IPS DF 6.9 (cell line): ENCODE measurements around the gene SCG2.

ENCODE experiments used
- DNase-seq: peaks from one replicate; pipeline ENCODE4 v3.0.0-alpha.2; 2013; ENCODE audit warnings: low read depth, low spot score
- H3K27ac ChIP-seq: one replicate; pipeline ENCODE4 v1.5.1; 2013; ENCODE audit warnings: low read length, control low read depth
- H3K27me3 ChIP-seq: 2 replicates; pipeline ENCODE4 v1.6.1; 2013; ENCODE audit warnings: mild to moderate bottlenecking, low read length; ENCODE audit not compliant: control insufficient read depth, insufficient read depth
- H3K36me3 ChIP-seq: 2 replicates; pipeline ENCODE4 v1.6.1; 2013; ENCODE audit warnings: low read length; ENCODE audit not compliant: control insufficient read depth, insufficient read depth
- H3K4me1 ChIP-seq: 2 replicates; pipeline ENCODE4 v1.6.1; 2013; ENCODE audit warnings: low read length; ENCODE audit not compliant: control insufficient read depth, insufficient read depth
- H3K4me3 ChIP-seq: 2 replicates; pipeline ENCODE4 v1.5.1; 2013; ENCODE audit warnings: mild to moderate bottlenecking, low read length
- H3K9me3 ChIP-seq: 2 replicates; pipeline ENCODE4 v1.6.1; 2013; ENCODE audit warnings: low read length, inconsistent platforms; ENCODE audit not compliant: control insufficient read depth, insufficient read depth
- WGBS: extraction: QIAGEN DNeasy Blood & Tissue Kit; methylation state at CpG from one replicate; pipeline ENCODE4 v1.1.7; 2013; ENCODE audit warnings: mixed read lengths, missing lambda C conversion rate; ENCODE audit not compliant: insufficient read length, insufficient coverage; 5-methylcytosine and 5-hydroxymethylcytosine counted together

Gene SCG2

GRCh38 chr2:223634238-223634637, 32.1 kb upstream of the SCG2 start:
- no peak overlapping the region for H3K4me3 ChIP-seq
- H3K4me1 ChIP-seq, result no peaks in the 10 kb centered on the region
- H3K27me3 ChIP-seq, result no peaks in the 10 kb centered on the region
- H3K27ac ChIP-seq, result no peak overlapping the region
- H3K36me3 ChIP-seq, result no peaks in the 10 kb centered on the region
- no peak for DNase-seq
- no CpG with 5 or more reads among the region's 3 CpGs for WGBS
- H3K9me3 ChIP-seq, result no peaks in the 10 kb centered on the region

DNA sequence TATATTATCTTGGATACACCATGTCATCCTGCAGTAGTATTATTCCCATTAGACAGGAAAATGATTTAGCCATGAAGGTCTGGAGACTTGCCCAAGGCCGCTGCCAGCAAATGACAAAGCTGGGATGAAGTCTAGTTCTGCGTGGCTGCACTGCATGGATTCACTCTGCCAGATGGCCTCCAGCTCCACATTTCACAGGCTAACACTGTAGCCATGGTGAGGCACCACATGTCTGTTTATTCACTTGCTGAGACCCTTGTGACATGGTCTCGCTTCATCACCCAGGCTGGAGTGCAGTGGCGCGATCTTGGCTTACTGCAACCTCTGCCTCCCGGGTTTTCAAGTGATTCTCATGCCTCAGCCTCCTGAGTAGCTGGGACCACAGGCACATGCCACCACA, 31.5 kb upstream of the SCG2 start:
- DNase-seq, result no peak
- no peak overlapping the region for H3K27ac ChIP-seq
- H3K9me3 ChIP-seq, result no peaks in the 10 kb centered on the region
- no peaks in the 10 kb centered on the region for H3K27me3 ChIP-seq
- H3K36me3 ChIP-seq, result no peaks in the 10 kb centered on the region
- H3K4me1 ChIP-seq, result no peaks in the 10 kb centered on the region
- no CpG with 5 or more reads among the region's 6 CpGs for WGBS
- H3K4me3 ChIP-seq, result no peak overlapping the region

DNA sequence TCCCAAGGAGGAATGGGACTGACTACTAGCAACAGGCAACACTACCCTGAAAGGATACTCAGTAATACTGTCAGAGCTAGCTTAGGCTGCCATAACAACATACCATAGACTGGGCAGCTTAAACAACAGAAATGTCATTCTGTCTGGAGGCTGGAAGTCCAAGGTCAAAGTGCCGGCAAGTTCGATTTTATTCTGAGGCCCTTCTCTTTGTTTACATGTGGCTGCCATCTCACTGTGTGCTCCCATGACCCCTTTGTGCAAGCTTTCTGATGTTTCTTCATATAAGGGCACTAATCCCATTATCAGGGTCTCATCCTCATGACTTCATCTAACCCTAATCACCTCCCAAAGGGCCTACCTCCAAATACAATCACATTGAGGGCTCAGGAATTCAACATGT, 30.7 kb upstream of the SCG2 start:
- H3K36me3 ChIP-seq, result no peaks in the 10 kb centered on the region
- H3K4me1 ChIP-seq, result no peaks in the 10 kb centered on the region
- no peak for DNase-seq
- no CpG with 5 or more reads among the region's 2 CpGs for WGBS
- no peaks in the 10 kb centered on the region for H3K9me3 ChIP-seq
- H3K27me3 ChIP-seq, result no peaks in the 10 kb centered on the region
- no peak overlapping the region for H3K27ac ChIP-seq
- H3K4me3 ChIP-seq, result no peak overlapping the region

DNA sequence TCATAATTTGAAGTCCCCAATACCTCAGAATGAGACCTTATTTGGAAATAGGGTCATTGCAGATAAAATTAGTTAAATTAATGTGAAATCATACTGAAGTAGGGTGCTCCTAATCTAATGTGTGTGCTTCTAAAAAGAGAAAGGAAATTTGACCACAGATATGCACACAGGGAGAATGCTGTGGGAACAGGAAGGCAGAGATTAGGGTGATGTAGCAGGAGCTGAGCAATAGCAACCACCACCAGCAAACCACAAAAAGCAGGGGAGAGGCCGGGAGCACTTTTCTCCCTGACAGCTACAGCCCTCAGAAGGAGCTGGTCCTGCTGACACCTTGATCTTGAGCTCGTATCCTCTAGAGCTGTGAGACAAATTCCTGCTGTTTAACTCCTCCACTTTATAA, 24.6 kb upstream of the SCG2 start:
- Histone ChIP-seq H3K4me3 (no peak overlapping the region), H3K9me3 (no peaks in the 10 kb centered on the region), H3K4me1 (no peaks in the 10 kb centered on the region), H3K27me3 (peaks cover 4% of the 10 kb centered on the region; the same call in 1 of the 2 replicates), H3K36me3 (no peaks in the 10 kb centered on the region), H3K27ac (no peak overlapping the region)
- DNase-seq, result no peak
- WGBS, result no CpG with 5 or more reads among the region's 2 CpGs

DNA sequence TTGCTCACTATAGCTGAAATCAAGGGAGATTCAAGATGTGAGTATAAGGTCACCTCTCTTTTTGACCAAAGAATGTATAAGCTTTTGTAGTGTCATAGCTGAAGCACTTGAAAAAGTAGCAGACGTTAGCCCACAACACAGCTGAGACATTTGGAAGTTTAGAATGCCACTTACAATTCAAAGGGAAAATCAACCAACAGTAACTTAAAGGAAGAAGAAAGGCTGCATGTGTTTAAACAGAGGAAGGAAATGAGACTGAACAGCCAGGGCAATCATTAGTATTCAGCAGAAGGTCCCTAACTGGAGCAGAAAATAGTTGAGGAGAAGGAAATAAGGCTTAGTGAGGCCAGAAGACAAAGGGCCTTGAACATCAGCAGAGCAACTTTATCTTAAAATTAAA, 23.5 kb upstream of the SCG2 start:
- no peak for DNase-seq
- no peaks in the 10 kb centered on the region for H3K9me3 ChIP-seq

DNA sequence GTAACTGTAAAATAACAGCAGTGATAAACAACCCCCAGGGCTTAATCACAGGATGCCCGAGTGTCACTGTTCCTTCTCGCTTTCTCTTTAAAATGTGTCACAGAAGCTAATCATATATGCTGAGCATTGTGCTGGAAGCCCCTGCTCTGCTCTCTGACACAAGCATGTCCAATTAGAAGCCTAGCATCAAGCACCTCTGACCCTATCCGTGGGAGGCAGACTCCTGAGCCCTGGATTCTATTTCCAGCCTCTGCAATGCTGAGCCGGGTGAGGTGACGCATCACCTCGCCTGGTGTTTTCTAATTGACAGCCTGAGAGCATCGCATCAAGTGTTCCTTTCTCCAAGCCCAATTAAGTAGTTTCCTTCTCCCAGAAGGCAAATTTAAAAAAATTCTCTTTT, 19.7 kb upstream of the SCG2 start:
- no peak for DNase-seq
- Histone ChIP-seq H3K36me3 (no peaks in the 10 kb centered on the region), H3K4me3 (no peak overlapping the region), H3K27me3 (peaks cover 34% of the 10 kb centered on the region), H3K4me1 (peaks cover 2% of the 10 kb centered on the region; the same call in 1 of the 2 replicates), H3K9me3 (no peaks in the 10 kb centered on the region), H3K27ac (no peak overlapping the region)
- WGBS, result no CpG with 5 or more reads among the region's 7 CpGs

More for the DNA sequence above, 23.5 kb upstream of the SCG2 start:
- WGBS, result no CpG with 5 or more reads among the region's 1 CpG
- H3K4me3 ChIP-seq, result no peak overlapping the region
- H3K27ac ChIP-seq, result no peak overlapping the region
- H3K27me3 ChIP-seq, result peaks cover 13% of the 10 kb centered on the region
- H3K36me3 ChIP-seq, result no peaks in the 10 kb centered on the region
- H3K4me1 ChIP-seq, result no peaks in the 10 kb centered on the region

GRCh38 chr2:223619486-223620129, 17.4 kb upstream of the SCG2 start:
- Histone ChIP-seq H3K36me3 (no peaks in the 10 kb centered on the region), H3K27me3 (peaks cover 45% of the 10 kb centered on the region), H3K27ac (no peak overlapping the region), H3K4me1 (peaks cover 2% of the 10 kb centered on the region; the same call in 1 of the 2 replicates), H3K9me3 (no peaks in the 10 kb centered on the region), H3K4me3 (no peak overlapping the region)
- DNase-seq, result no peak
- WGBS, result no CpG with 5 or more reads among the region's 7 CpGs

GRCh38 chr2:223618172-223619035, 16.2 kb upstream of the SCG2 start:
- Histone ChIP-seq H3K4me3 (no peak overlapping the region), H3K27ac (no peak overlapping the region), H3K27me3 (peaks cover 51% of the 10 kb centered on the region), H3K4me1 (peaks cover 2% of the 10 kb centered on the region; the same call in 1 of the 2 replicates), H3K36me3 (no peaks in the 10 kb centered on the region), H3K9me3 (no peaks in the 10 kb centered on the region)
- no CpG with 5 or more reads among the region's 13 CpGs for WGBS
- peak; percentile 85 for DNase-seq

DNA sequence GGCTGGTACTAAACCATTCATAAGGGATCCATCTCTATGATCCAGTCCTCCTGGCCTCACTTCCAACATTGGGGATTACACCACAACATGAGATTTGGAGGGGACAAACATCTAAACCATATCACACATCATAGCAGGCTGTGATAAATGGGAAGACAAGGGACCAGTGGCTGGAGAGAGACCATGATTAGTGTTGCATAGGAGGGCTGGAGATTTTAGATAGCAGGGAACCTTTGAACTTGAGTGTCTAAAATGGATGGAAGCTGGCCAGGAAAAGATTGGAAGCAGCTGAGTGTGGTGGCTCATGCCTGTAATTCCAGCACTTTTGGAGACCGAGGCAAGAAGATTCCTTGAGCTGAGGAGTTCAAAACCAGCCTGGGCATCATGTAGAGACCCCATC, 12.4 kb upstream of the SCG2 start:
- Histone ChIP-seq H3K27ac (no peak overlapping the region), H3K4me3 (no peak overlapping the region), H3K27me3 (peaks cover 27% of the 10 kb centered on the region), H3K4me1 (peaks cover 2% of the 10 kb centered on the region; the same call in 1 of the 2 replicates), H3K9me3 (no peaks in the 10 kb centered on the region), H3K36me3 (no peaks in the 10 kb centered on the region)
- DNase-seq, result no peak
- WGBS, result no CpG with 5 or more reads among the region's 1 CpG

GRCh38 chr2:223613017-223613950, 11.1 kb upstream of the SCG2 start:
- H3K27me3 ChIP-seq, result peaks cover 21% of the 10 kb centered on the region
- H3K9me3 ChIP-seq, result no peaks in the 10 kb centered on the region
- DNase-seq, result peak; percentile 35
- H3K36me3 ChIP-seq, result no peaks in the 10 kb centered on the region
- no peak overlapping the region for H3K4me3 ChIP-seq
- WGBS, result no CpG with 5 or more reads among the region's 35 CpGs
- H3K4me1 ChIP-seq, result peaks cover 2% of the 10 kb centered on the region; the same call in 1 of the 2 replicates
- H3K27ac ChIP-seq, result no peak overlapping the region
